ENCODE measurements around the gene IL2RA.

DNA sequence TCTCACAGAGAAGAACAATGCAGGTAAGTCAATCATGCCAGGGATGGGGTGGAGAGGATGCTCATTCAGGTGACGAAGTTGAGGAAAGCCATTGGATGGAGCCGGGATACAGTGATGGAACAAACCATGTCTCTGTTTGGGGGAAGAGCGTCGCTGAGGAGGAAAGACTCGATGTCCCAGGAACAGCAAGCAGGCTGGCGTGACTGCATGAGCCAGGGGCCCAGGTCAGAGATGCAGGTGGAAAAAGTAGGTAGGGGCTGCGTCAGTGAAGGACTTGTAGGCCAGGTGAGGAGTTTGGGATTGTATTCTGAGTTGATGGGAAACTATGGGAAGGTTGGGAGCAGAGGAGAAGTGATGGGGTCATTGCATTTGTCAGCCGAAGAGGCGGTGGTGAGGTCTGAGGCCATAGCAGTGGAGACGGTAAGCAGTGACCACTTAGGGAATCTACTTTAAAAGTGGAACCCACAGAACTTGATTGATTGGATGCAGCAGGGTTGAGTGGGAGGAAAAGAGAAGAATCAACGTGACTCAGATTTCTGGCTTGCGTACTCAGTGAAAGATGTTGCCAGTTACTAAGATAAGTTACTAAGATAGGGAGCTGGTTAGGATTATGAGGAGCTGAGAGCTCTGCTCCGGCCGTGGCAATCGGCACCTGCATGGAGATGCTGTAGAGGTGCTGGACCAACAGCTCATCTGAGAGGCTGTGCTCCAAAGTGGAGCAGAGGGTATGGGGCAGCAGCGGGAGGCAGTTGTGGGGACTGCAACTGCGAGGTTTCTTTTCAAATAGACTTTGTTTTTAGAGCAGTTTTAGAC lies 12.5 kb upstream of the IL2RA start:
- no peak for TF ChIP-seq POLR2A (IDR thresholded peaks at IDR 0.05)
- TF ChIP-seq, protein P1, sequence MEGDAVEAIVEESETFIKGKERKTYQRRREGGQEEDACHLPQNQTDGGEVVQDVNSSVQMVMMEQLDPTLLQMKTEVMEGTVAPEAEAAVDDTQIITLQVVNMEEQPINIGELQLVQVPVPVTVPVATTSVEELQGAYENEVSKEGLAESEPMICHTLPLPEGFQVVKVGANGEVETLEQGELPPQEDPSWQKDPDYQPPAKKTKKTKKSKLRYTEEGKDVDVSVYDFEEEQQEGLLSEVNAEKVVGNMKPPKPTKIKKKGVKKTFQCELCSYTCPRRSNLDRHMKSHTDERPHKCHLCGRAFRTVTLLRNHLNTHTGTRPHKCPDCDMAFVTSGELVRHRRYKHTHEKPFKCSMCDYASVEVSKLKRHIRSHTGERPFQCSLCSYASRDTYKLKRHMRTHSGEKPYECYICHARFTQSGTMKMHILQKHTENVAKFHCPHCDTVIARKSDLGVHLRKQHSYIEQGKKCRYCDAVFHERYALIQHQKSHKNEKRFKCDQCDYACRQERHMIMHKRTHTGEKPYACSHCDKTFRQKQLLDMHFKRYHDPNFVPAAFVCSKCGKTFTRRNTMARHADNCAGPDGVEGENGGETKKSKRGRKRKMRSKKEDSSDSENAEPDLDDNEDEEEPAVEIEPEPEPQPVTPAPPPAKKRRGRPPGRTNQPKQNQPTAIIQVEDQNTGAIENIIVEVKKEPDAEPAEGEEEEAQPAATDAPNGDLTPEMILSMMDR (IDR thresholded peaks at IDR 0.05) = no peak
